Karpas-422 (cell line): ENCODE results near the gene BAHCC1. TPM values are rescaled to one million over a fixed set of nuclear protein-coding genes. Genes with fewer than 3 reads are reported as not detected.

Experiments
- DNase-seq: peaks from one replicate; pipeline ENCODE4 v3.0.0-alpha.2; 2015
- H2AFZ ChIP-seq: fragments of 200-600 bp; sonication (generic); 2 replicates; pipeline ENCODE4 v1.6.1; 2014; ENCODE audit warnings: antibody characterized with exemption, low read length, mixed read lengths
- H3K27ac ChIP-seq: fragments of 200-600 bp; sonication (generic); 2 replicates; pipeline ENCODE4 v1.5.1; 2014; ENCODE audit warnings: mild to moderate bottlenecking, low read length, moderate library complexity
- H3K27me3 ChIP-seq: fragments of 200-600 bp; sonication (generic); 2 replicates; pipeline ENCODE4 v1.6.1; 2014; ENCODE audit warnings: low read length, mixed read lengths
- H3K36me3 ChIP-seq: fragments of 200-600 bp; sonication (generic); 2 replicates; pipeline ENCODE4 v1.6.1; 2014; ENCODE audit warnings: low read length, mixed read lengths; ENCODE audit not compliant: insufficient read depth
- H3K4me1 ChIP-seq: fragments of 200-600 bp; sonication (generic); 2 replicates; pipeline ENCODE4 v1.6.1; 2014; ENCODE audit warnings: mild to moderate bottlenecking, low read length, mixed read lengths
- H3K4me2 ChIP-seq: fragments of 200-600 bp; sonication (generic); 2 replicates; pipeline ENCODE4 v1.6.1; 2014; ENCODE audit warnings: low read length, low read depth, mild to moderate bottlenecking; ENCODE audit not compliant: poor library complexity, severe bottlenecking
- H3K4me3 ChIP-seq: fragments of 200-600 bp; sonication (generic); 2 replicates; pipeline ENCODE4 v1.5.1; 2014; ENCODE audit warnings: mild to moderate bottlenecking, antibody characterized with exemption, low read length, mixed read lengths
- H3K79me2 ChIP-seq: fragments of 200-600 bp; sonication (generic); 2 replicates; pipeline ENCODE4 v1.6.1; 2014; ENCODE audit warnings: mild to moderate bottlenecking, low read length, mixed read lengths
- H3K9ac ChIP-seq: fragments of 200-600 bp; sonication (generic); 2 replicates; pipeline ENCODE4 v1.6.0; 2014; ENCODE audit warnings: low read length
- H3K9me2 ChIP-seq: fragments of 200-600 bp; sonication (generic), shearing (Covaris generic); replicated peaks from 2 replicates; pipeline ENCODE4 v1.6.0; 2014; ENCODE audit warnings: mild to moderate bottlenecking, low read length, moderate library complexity; ENCODE audit not compliant: insufficient read depth
- H3K9me3 ChIP-seq: fragments of 300-700, 200-600 bp; sonication (generic); 2 replicates; pipeline ENCODE4 v1.6.1; 2014; ENCODE audit warnings: low read length, mixed read lengths
- H4K20me1 ChIP-seq: fragments of 200-600 bp; sonication (generic); 2 replicates; pipeline ENCODE4 v1.6.1; 2014; ENCODE audit warnings: mild to moderate bottlenecking, antibody characterized with exemption, low read length, low read depth; ENCODE audit not compliant: insufficient read depth
- total RNA-seq: library from RNA; depleted of rRNA; stranded (reverse); fragments of >200 nt; shearing (Covaris generic); gene quantifications from 2 replicates; pipeline ENCODE4 v1.2.3, GENCODE V29; 2014; ENCODE audit warnings: low replicate concordance

Gene BAHCC1
- total RNA-seq, 1 experiment from 2014 or later: not detected

- no peak overlapping the region for H3K9ac ChIP-seq
- no peaks in the 10 kb centered on the region for H3K36me3 ChIP-seq
- no peaks in the 10 kb centered on the region for H4K20me1 ChIP-seq
- H3K4me2 ChIP-seq: no peak overlapping the region
- no peak overlapping the region for H2AFZ ChIP-seq
- no peaks in the 10 kb centered on the region for H3K9me3 ChIP-seq
- H3K4me3 ChIP-seq: no peak overlapping the region
- H3K9me2 ChIP-seq: no peaks in the 10 kb centered on the region
- no peak overlapping the region for H3K27ac ChIP-seq
- H3K4me1 ChIP-seq: no peaks in the 10 kb centered on the region
- no peaks in the 10 kb centered on the region for H3K27me3 ChIP-seq
- DNase-seq: no peak
- no peaks in the 10 kb centered on the region for H3K79me2 ChIP-seq
Observed at GRCh38 chr17:81464586-81464985, 69.3 kb downstream of the BAHCC1 start.

- Histone ChIP-seq H3K4me1 (no peaks in the 10 kb centered on the region), H4K20me1 (no peaks in the 10 kb centered on the region), H3K79me2 (no peaks in the 10 kb centered on the region)
Observed at GRCh38 chr17:81465910-81466309, 70.7 kb downstream of the BAHCC1 start.

DNA sequence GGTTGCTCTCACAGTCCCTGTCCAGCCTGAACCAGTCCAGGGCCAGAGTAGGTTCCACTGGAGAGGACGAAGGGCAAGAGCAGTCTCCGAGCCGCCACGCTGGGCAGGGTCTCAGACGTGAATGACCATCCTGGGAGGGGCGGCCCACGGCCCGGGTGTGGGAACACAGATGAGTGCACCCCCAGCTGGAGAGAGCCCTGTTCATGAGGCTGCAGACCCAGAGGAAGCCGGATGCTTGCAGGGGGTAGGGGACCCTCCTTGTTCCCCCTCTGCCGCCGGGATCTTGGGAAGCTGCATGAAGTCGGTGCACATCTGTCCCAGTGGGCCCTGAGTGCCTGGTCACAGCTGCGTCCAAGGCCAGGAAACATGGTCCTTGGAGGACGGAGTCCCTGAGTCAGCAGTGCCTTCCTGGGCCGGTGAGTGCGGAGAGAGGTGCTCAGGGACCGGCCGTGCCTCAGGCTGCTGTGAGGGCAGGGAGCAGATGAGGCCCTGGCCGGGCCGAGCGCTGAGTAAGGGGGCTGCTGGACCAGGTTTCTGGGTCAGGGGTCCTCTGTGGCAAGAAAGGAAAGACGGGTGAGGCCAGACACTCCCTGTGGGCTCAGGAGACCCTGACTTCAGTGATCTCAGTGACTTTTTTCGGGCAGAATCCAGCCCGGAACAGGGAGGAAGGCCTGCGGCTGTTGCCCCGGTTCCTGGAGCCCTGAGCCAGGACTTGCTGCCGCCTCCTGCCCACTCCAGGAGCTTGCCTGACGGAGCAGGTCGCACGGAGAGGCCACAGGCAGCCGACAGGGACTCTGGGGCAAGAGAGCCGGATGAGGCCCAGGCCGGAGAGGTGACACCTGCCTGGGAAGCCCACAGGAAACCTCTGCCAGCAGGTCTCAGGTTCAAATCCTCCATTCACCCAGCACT, 71.6 kb downstream of the BAHCC1 start:
- no peak overlapping the region for H3K4me3 ChIP-seq
- no peaks in the 10 kb centered on the region for H4K20me1 ChIP-seq
- H3K27me3 ChIP-seq: no peaks in the 10 kb centered on the region
- no peaks in the 10 kb centered on the region for H3K4me1 ChIP-seq
- DNase-seq: no peak
- no peaks in the 10 kb centered on the region for H3K79me2 ChIP-seq
- H3K9ac ChIP-seq: no peak overlapping the region
- H3K9me3 ChIP-seq: no peaks in the 10 kb centered on the region
- H3K27ac ChIP-seq: no peak overlapping the region
- H3K36me3 ChIP-seq: no peaks in the 10 kb centered on the region
- H2AFZ ChIP-seq: no peak overlapping the region
- no peaks in the 10 kb centered on the region for H3K9me2 ChIP-seq
- H3K4me2 ChIP-seq: no peak overlapping the region

More at GRCh38 chr17:81465910-81466309, 70.7 kb downstream of the BAHCC1 start:
- Histone ChIP-seq H3K27ac (no peak overlapping the region), H3K27me3 (no peaks in the 10 kb centered on the region), H2AFZ (no peak overlapping the region), H3K9me3 (no peaks in the 10 kb centered on the region), H3K36me3 (no peaks in the 10 kb centered on the region), H3K4me2 (no peak overlapping the region), H3K9me2 (no peaks in the 10 kb centered on the region), H3K4me3 (no peak overlapping the region), H3K9ac (no peak overlapping the region)
- no peak for DNase-seq

DNA sequence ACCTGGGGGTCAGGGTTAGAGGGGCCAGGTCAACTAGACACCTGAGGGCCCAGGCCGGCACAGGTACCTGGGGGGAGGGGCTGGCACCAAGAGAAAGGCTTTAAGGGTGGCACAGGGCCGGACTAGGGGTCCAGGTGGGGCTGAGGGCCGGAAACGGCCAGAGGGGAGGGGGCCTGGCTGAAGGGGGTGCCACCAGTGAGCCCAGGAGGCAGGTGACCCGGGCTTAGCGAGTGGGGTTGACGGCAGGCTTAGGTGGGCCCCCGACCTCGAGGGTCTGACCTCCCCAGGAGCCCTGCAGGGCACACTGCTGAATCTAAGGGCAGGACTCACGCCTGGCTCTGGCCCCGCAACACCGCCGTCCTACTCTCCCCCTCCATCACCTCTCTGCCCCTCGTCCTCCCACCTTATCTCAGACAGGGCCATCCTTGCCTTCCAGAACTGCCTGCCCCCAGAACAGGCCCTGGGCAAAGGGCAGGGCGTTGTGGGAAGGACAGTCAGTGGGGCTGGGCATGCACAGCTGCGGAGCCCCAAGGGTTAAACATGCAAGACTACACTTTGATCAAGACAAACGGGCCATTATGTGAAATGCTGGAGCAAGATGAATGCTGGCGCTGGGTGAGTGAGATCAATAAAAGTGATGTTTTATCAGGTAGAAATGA, 73.0 kb downstream of the BAHCC1 start:
- H3K9me3 ChIP-seq: no peaks in the 10 kb centered on the region
- H3K4me3 ChIP-seq: no peak overlapping the region
- H3K4me1 ChIP-seq: no peaks in the 10 kb centered on the region
- H3K27ac ChIP-seq: no peak overlapping the region
- no peaks in the 10 kb centered on the region for H3K9me2 ChIP-seq
- DNase-seq: no peak
- no peaks in the 10 kb centered on the region for H4K20me1 ChIP-seq
- no peak overlapping the region for H2AFZ ChIP-seq
- H3K9ac ChIP-seq: no peak overlapping the region
- no peaks in the 10 kb centered on the region for H3K79me2 ChIP-seq
- H3K4me2 ChIP-seq: no peak overlapping the region
- no peaks in the 10 kb centered on the region for H3K36me3 ChIP-seq
- H3K27me3 ChIP-seq: no peaks in the 10 kb centered on the region

DNA sequence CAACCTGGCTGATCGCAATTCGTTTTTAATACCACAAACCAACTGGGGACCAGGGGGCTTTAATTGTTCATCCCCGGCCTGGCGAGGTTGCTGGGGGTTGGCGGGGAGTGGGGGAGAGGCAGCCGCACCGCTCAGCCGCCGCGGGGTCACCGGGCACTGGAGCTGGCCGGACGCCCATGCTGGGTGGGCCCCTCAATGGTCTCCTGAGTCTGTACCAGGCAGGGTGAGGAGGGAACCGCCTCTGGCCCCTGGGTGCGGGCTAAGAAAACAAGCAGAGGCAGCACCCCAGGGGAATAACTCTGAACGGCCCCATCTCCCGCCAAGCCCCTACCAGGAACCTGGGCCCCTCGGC, 73.5 kb downstream of the BAHCC1 start:
- no peaks in the 10 kb centered on the region for H4K20me1 ChIP-seq
- no peak for DNase-seq
- no peak overlapping the region for H2AFZ ChIP-seq
- H3K9me2 ChIP-seq: no peaks in the 10 kb centered on the region
- no peaks in the 10 kb centered on the region for H3K27me3 ChIP-seq
- no peak overlapping the region for H3K27ac ChIP-seq
- no peaks in the 10 kb centered on the region for H3K9me3 ChIP-seq
- H3K4me1 ChIP-seq: no peaks in the 10 kb centered on the region
- no peak overlapping the region for H3K4me2 ChIP-seq
- H3K4me3 ChIP-seq: no peak overlapping the region
- H3K36me3 ChIP-seq: no peaks in the 10 kb centered on the region
- H3K9ac ChIP-seq: no peak overlapping the region
- H3K79me2 ChIP-seq: no peaks in the 10 kb centered on the region

GRCh38 chr17:81469266-81469665, 74.0 kb downstream of the BAHCC1 start:
- Histone ChIP-seq H3K9me3 (no peaks in the 10 kb centered on the region), H3K36me3 (no peaks in the 10 kb centered on the region), H3K4me3 (no peak overlapping the region), H3K27me3 (no peaks in the 10 kb centered on the region), H3K4me2 (no peak overlapping the region), H3K9ac (no peak overlapping the region), H2AFZ (no peak overlapping the region), H3K4me1 (no peaks in the 10 kb centered on the region), H3K9me2 (no peaks in the 10 kb centered on the region), H3K79me2 (no peaks in the 10 kb centered on the region), H4K20me1 (no peaks in the 10 kb centered on the region), H3K27ac (no peak overlapping the region)
- DNase-seq: no peak

DNA sequence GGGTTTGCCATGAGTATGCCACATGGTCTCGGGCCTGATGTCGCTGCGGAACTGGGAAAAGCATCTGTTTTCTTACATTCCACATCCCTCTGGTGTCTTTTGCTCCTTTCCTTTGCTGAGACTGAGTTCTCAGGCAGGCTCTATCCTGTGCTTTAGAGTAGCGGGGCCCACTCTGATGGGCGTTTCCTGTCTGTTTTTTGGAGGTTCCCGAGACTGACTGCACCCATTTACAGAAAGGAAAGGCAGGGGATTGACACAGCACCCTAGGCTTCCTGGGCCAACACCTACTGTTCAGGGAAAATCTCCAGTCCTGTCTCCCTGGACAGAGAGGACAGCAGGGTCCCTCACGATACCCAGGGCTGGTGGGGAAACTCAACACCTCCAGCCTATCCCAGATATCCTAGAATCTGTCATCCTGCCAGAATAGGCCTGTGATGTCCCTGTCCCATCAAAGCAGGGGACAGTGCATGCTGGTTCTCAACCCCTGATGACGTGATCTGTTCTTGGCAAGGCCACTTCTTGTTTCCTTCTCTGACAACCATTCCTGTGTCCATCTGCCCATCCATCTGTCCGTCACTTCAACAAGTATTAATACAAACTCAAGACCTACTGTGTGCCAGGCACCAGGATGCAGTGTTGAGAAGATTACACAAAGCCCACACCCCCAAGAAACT, 75.2 kb downstream of the BAHCC1 start:
- Histone ChIP-seq H3K27ac (no peak overlapping the region), H3K27me3 (no peaks in the 10 kb centered on the region), H3K36me3 (no peaks in the 10 kb centered on the region), H3K4me1 (no peaks in the 10 kb centered on the region), H2AFZ (no peak overlapping the region), H3K79me2 (no peaks in the 10 kb centered on the region), H3K9me2 (no peaks in the 10 kb centered on the region), H4K20me1 (no peaks in the 10 kb centered on the region), H3K9me3 (no peaks in the 10 kb centered on the region), H3K4me3 (no peak overlapping the region), H3K4me2 (no peak overlapping the region), H3K9ac (no peak overlapping the region)
- DNase-seq: no peak
